ENCODE data around the gene PBLD.
A peak's percentile ranks its signal among the peaks of the same experiment; 100 is the strongest.

Gene PBLD

GRCh38 chr10:68305854-68306253 lies 26.9 kb downstream of the PBLD start:
- H3K4me3 ChIP-seq (ENCODE audit: low read depth in 1 of 2, low read length in 2 of 2): peak overlapping the region; percentile 58 to 70
- H3K27me3 ChIP-seq (ENCODE audit: control insufficient read depth in 1 of 2, insufficient read depth in 2 of 2, low read length in 2 of 2): no peaks in the 10 kb centered on the region
- peak overlapping the region; percentile 57 to 58 for H3K9ac ChIP-seq (ENCODE audit: low read depth in 1 of 2, low read length in 2 of 2)
- H3K36me3 ChIP-seq (ENCODE audit: control insufficient read depth in 1 of 2, insufficient read depth in 2 of 2, low read length in 2 of 2): no peaks in the 10 kb centered on the region
- no peaks in the 10 kb centered on the region for H3K9me3 ChIP-seq (ENCODE audit: control insufficient read depth in 1 of 2, low read length in 2 of 2)
- peaks cover 10 to 12% of the 10 kb centered on the region in 2 donors for H3K4me1 ChIP-seq (ENCODE audit: control insufficient read depth in 1 of 2, insufficient read depth in 2 of 2, low read length in 2 of 2)
- no peak overlapping the region for H3K27ac ChIP-seq (ENCODE audit: low read depth, low read length)

- Histone ChIP-seq H3K27me3 (ENCODE audit: control insufficient read depth in 1 of 2, insufficient read depth in 2 of 2, low read length in 2 of 2) (no peaks in the 10 kb centered on the region), H3K9ac (ENCODE audit: low read depth in 1 of 2, low read length in 2 of 2) (peak overlapping the region in 1 of 2 donors; percentile 27), H3K4me1 (ENCODE audit: control insufficient read depth in 1 of 2, insufficient read depth in 2 of 2, low read length in 2 of 2) (peaks cover 12 to 20% of the 10 kb centered on the region in 2 donors), H3K4me3 (ENCODE audit: low read depth in 1 of 2, low read length in 2 of 2) (peak overlapping the region; percentile 56 to 65), H3K9me3 (ENCODE audit: control insufficient read depth in 1 of 2, low read length in 2 of 2) (no peaks in the 10 kb centered on the region), H3K27ac (ENCODE audit: low read depth, low read length) (no peak overlapping the region), H3K36me3 (ENCODE audit: control insufficient read depth in 1 of 2, insufficient read depth in 2 of 2, low read length in 2 of 2) (peaks cover 0 to 4% of the 10 kb centered on the region in 2 donors)
Observed at GRCh38 chr10:68303849-68304412, 28.8 kb downstream of the PBLD start.

- peaks cover 0 to 4% of the 10 kb centered on the region in 2 donors for H3K36me3 ChIP-seq (ENCODE audit: control insufficient read depth in 1 of 2, insufficient read depth in 2 of 2, low read length in 2 of 2)
- H3K4me1 ChIP-seq (ENCODE audit: control insufficient read depth in 1 of 2, insufficient read depth in 2 of 2, low read length in 2 of 2): peaks cover 12 to 20% of the 10 kb centered on the region in 2 donors
- no peak overlapping the region for H3K9ac ChIP-seq (ENCODE audit: low read depth in 1 of 2, low read length in 2 of 2)
- no peaks in the 10 kb centered on the region for H3K27me3 ChIP-seq (ENCODE audit: control insufficient read depth in 1 of 2, insufficient read depth in 2 of 2, low read length in 2 of 2)
- H3K9me3 ChIP-seq (ENCODE audit: control insufficient read depth in 1 of 2, low read length in 2 of 2): no peaks in the 10 kb centered on the region
- H3K27ac ChIP-seq (ENCODE audit: low read depth, low read length): no peak overlapping the region
- no peak overlapping the region for H3K4me3 ChIP-seq (ENCODE audit: low read depth in 1 of 2, low read length in 2 of 2)
Observed at GRCh38 chr10:68302871-68303270, 29.9 kb downstream of the PBLD start.

GRCh38 chr10:68302503-68302823 lies 30.3 kb downstream of the PBLD start:
- Histone ChIP-seq H3K27ac (ENCODE audit: low read depth, low read length) (no peak overlapping the region), H3K9me3 (ENCODE audit: control insufficient read depth in 1 of 2, low read length in 2 of 2) (no peaks in the 10 kb centered on the region), H3K27me3 (ENCODE audit: control insufficient read depth in 1 of 2, insufficient read depth in 2 of 2, low read length in 2 of 2) (no peaks in the 10 kb centered on the region), H3K4me3 (ENCODE audit: low read depth in 1 of 2, low read length in 2 of 2) (no peak overlapping the region), H3K36me3 (ENCODE audit: control insufficient read depth in 1 of 2, insufficient read depth in 2 of 2, low read length in 2 of 2) (peaks cover 0 to 5% of the 10 kb centered on the region in 2 donors), H3K4me1 (ENCODE audit: control insufficient read depth in 1 of 2, insufficient read depth in 2 of 2, low read length in 2 of 2) (peaks cover 12 to 20% of the 10 kb centered on the region in 2 donors), H3K9ac (ENCODE audit: low read depth in 1 of 2, low read length in 2 of 2) (no peak overlapping the region)

- no peak overlapping the region for H3K9ac ChIP-seq (ENCODE audit: low read depth in 1 of 2, low read length in 2 of 2)
- no peaks in the 10 kb centered on the region for H3K9me3 ChIP-seq (ENCODE audit: control insufficient read depth in 1 of 2, low read length in 2 of 2)
- peaks cover 0 to 10% of the 10 kb centered on the region in 2 donors for H3K36me3 ChIP-seq (ENCODE audit: control insufficient read depth in 1 of 2, insufficient read depth in 2 of 2, low read length in 2 of 2)
- H3K27ac ChIP-seq (ENCODE audit: low read depth, low read length): no peak overlapping the region
- peaks cover 12 to 20% of the 10 kb centered on the region in 2 donors for H3K4me1 ChIP-seq (ENCODE audit: control insufficient read depth in 1 of 2, insufficient read depth in 2 of 2, low read length in 2 of 2)
- H3K27me3 ChIP-seq (ENCODE audit: control insufficient read depth in 1 of 2, insufficient read depth in 2 of 2, low read length in 2 of 2): no peaks in the 10 kb centered on the region
- peak overlapping the region; percentile 0 to 47 for H3K4me3 ChIP-seq (ENCODE audit: low read depth in 1 of 2, low read length in 2 of 2)
Observed at GRCh38 chr10:68301790-68302502, 30.8 kb downstream of the PBLD start.

GRCh38 chr10:68301301-68301700 lies 31.4 kb downstream of the PBLD start:
- no peak overlapping the region for H3K27ac ChIP-seq (ENCODE audit: low read depth, low read length)
- H3K4me3 ChIP-seq (ENCODE audit: low read depth in 1 of 2, low read length in 2 of 2): peak overlapping the region in 1 of 2 donors; percentile 47
- H3K27me3 ChIP-seq (ENCODE audit: control insufficient read depth in 1 of 2, insufficient read depth in 2 of 2, low read length in 2 of 2): no peaks in the 10 kb centered on the region
- H3K9ac ChIP-seq (ENCODE audit: low read depth in 1 of 2, low read length in 2 of 2): no peak overlapping the region
- no peaks in the 10 kb centered on the region for H3K9me3 ChIP-seq (ENCODE audit: control insufficient read depth in 1 of 2, low read length in 2 of 2)
- H3K4me1 ChIP-seq (ENCODE audit: control insufficient read depth in 1 of 2, insufficient read depth in 2 of 2, low read length in 2 of 2): peaks cover 12 to 20% of the 10 kb centered on the region in 2 donors
- H3K36me3 ChIP-seq (ENCODE audit: control insufficient read depth in 1 of 2, insufficient read depth in 2 of 2, low read length in 2 of 2): peaks cover 0 to 16% of the 10 kb centered on the region in 2 donors

- no peak overlapping the region for H3K27ac ChIP-seq (ENCODE audit: low read depth, low read length)
- no peaks in the 10 kb centered on the region for H3K9me3 ChIP-seq (ENCODE audit: control insufficient read depth in 1 of 2, low read length in 2 of 2)
Observed at GRCh38 chr10:68296843-68297663, 35.7 kb downstream of the PBLD start.

GRCh38 chr10:68290736-68291135 lies 42.0 kb downstream of the PBLD start:
- Histone ChIP-seq H3K27ac (ENCODE audit: low read depth, low read length) (no peak overlapping the region), H3K27me3 (ENCODE audit: control insufficient read depth in 1 of 2, insufficient read depth in 2 of 2, low read length in 2 of 2) (no peaks in the 10 kb centered on the region), H3K9ac (ENCODE audit: low read depth in 1 of 2, low read length in 2 of 2) (no peak overlapping the region), H3K9me3 (ENCODE audit: control insufficient read depth in 1 of 2, low read length in 2 of 2) (no peaks in the 10 kb centered on the region), H3K4me3 (ENCODE audit: low read depth in 1 of 2, low read length in 2 of 2) (no peak overlapping the region), H3K4me1 (ENCODE audit: control insufficient read depth in 1 of 2, insufficient read depth in 2 of 2, low read length in 2 of 2) (no peaks in the 10 kb centered on the region), H3K36me3 (ENCODE audit: control insufficient read depth in 1 of 2, insufficient read depth in 2 of 2, low read length in 2 of 2) (peaks cover 31 to 69% of the 10 kb centered on the region in 2 donors)

More at GRCh38 chr10:68296843-68297663, 35.7 kb downstream of the PBLD start:
- Histone ChIP-seq H3K9ac (ENCODE audit: low read depth in 1 of 2, low read length in 2 of 2) (no peak overlapping the region), H3K4me3 (ENCODE audit: low read depth in 1 of 2, low read length in 2 of 2) (no peak overlapping the region), H3K4me1 (ENCODE audit: control insufficient read depth in 1 of 2, insufficient read depth in 2 of 2, low read length in 2 of 2) (peaks cover 11 to 20% of the 10 kb centered on the region in 2 donors), H3K36me3 (ENCODE audit: control insufficient read depth in 1 of 2, insufficient read depth in 2 of 2, low read length in 2 of 2) (peaks cover 8 to 44% of the 10 kb centered on the region in 2 donors), H3K27me3 (ENCODE audit: control insufficient read depth in 1 of 2, insufficient read depth in 2 of 2, low read length in 2 of 2) (no peaks in the 10 kb centered on the region)

- Histone ChIP-seq H3K4me3 (ENCODE audit: low read depth in 1 of 2, low read length in 2 of 2) (no peak overlapping the region), H3K9ac (ENCODE audit: low read depth in 1 of 2, low read length in 2 of 2) (no peak overlapping the region), H3K36me3 (ENCODE audit: control insufficient read depth in 1 of 2, insufficient read depth in 2 of 2, low read length in 2 of 2) (peaks cover 28 to 75% of the 10 kb centered on the region in 2 donors), H3K27me3 (ENCODE audit: control insufficient read depth in 1 of 2, insufficient read depth in 2 of 2, low read length in 2 of 2) (no peaks in the 10 kb centered on the region), H3K9me3 (ENCODE audit: control insufficient read depth in 1 of 2, low read length in 2 of 2) (no peaks in the 10 kb centered on the region), H3K27ac (ENCODE audit: low read depth, low read length) (no peak overlapping the region), H3K4me1 (ENCODE audit: control insufficient read depth in 1 of 2, insufficient read depth in 2 of 2, low read length in 2 of 2) (no peaks in the 10 kb centered on the region)
Observed at GRCh38 chr10:68288717-68289116, 44.0 kb downstream of the PBLD start.
